ENCODE results near the gene SMARCA4.
"Not testable (repeated sequence)": the region's sequence is repeated elsewhere in the genome, so short reads cannot be mapped to it uniquely, and the experiment has no call there.

SMARCA4 gene

GRCh38 chr19:11090014-11090263 lies 129.1 kb downstream of the SMARCA4 start:
- H3K27me3 ChIP-seq (ENCODE audit: control insufficient read depth, insufficient read depth, low read length); H3K4me1 ChIP-seq (ENCODE audit: control insufficient read depth, insufficient read depth, low read length); H3K9me3 ChIP-seq (ENCODE audit: control insufficient read depth, insufficient read depth, low read length); H3K36me3 ChIP-seq (ENCODE audit: control insufficient read depth, insufficient read depth, low read length); DNase-seq (ENCODE audit: low read depth, low spot score); H3K27ac ChIP-seq (ENCODE audit: low read length): not testable (repeated sequence)
- H3K4me3 ChIP-seq (ENCODE audit: low read length): peak overlapping the region; percentile 42
- no CpG with 5 or more reads among the region's 15 CpGs for WGBS (ENCODE audit: insufficient coverage, insufficient read length)

DNA sequence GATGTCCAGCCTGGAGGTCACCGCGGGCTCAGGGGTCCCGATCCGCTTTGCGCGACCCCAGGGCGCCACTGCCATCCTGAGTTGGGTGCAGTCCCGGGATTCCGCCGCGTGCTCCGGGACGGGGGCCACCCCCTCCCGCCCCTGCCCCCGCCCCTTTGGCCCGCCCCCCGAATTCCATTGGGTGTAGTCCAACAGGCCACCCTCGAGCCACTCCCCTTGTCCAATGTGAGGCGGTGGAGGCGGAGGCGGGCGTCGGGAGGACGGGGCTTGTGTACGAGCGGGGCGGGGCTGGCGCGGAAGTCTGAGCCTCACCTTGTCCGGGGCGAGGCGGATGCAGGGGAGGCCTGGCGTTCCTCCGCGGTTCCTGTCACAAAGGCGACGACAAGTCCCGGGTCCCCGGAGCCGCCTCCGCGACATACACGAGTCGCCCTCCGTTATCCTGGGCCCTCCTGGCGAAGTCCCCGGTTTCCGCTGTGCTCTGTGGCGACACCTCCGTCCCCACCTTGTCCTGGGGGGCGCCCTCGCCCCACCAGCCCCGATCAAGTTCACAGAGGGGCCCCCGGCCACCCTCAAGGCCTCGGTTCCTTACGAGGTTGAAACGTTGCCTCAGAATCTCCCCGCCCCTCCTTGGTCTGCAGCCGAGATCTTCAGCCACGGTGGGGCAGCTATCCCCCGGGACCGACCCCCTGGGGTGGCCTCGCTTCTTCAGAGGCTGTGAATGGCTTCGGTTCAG lies 129.6 kb downstream of the SMARCA4 start:
- peak overlapping the region; percentile 96 for H3K4me3 ChIP-seq (ENCODE audit: low read length)
- peaks cover 6% of the 10 kb centered on the region for H3K36me3 ChIP-seq (ENCODE audit: control insufficient read depth, insufficient read depth, low read length)

DNA sequence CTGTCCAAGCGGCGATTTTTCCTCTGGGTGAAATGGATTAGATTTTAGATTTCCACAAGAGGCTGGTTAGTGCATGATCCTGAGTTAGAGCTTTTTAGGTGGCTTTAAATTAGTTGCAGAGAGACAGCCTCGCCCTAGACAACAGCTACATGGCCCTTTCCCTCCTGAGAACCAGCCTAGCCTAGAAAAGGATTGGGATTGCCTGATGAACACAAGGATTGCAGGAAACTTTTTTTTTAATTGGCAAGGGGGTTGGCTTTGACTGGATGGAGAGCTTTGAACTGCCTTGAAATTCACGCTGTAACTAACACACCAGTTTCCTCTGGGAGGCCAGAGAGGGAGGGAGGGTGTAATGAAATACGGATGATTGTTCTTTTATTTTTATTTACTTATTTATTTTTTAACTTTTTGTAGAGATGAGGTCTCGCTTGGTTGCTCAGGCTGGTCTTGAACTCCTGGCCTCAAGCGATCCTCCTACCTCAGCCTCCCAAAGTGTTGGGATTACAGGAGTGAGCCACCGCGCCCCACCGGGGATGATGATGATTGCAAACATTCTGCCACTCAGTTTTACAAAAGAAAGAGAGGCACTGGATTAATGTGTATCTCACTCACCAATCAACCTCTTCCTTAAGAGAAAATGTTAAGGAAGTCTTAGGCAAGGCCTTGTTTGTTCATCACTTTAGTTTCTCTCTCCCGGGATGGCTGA lies 130.3 kb downstream of the SMARCA4 start:
- peaks cover 6% of the 10 kb centered on the region for H3K36me3 ChIP-seq (ENCODE audit: control insufficient read depth, insufficient read depth, low read length)
- peak overlapping the region; percentile 96 for H3K4me3 ChIP-seq (ENCODE audit: low read length)
- H3K27me3 ChIP-seq (ENCODE audit: control insufficient read depth, insufficient read depth, low read length): no peaks in the 10 kb centered on the region
- no peaks in the 10 kb centered on the region for H3K9me3 ChIP-seq (ENCODE audit: control insufficient read depth, insufficient read depth, low read length)
- no CpG with 5 or more reads among the region's 11 CpGs for WGBS (ENCODE audit: insufficient coverage, insufficient read length)
- no peak overlapping the region for H3K27ac ChIP-seq (ENCODE audit: low read length)
- no peak for DNase-seq (ENCODE audit: low read depth, low spot score)
- no peaks in the 10 kb centered on the region; the same call in none of the 2 replicates for H3K4me1 ChIP-seq (ENCODE audit: control insufficient read depth, insufficient read depth, low read length)

More for the DNA sequence above, 129.6 kb downstream of the SMARCA4 start:
- Histone ChIP-seq H3K4me1 (ENCODE audit: control insufficient read depth, insufficient read depth, low read length) (no peaks in the 10 kb centered on the region; the same call in none of the 2 replicates), H3K9me3 (ENCODE audit: control insufficient read depth, insufficient read depth, low read length) (no peaks in the 10 kb centered on the region), H3K27ac (ENCODE audit: low read length) (no peak overlapping the region), H3K27me3 (ENCODE audit: control insufficient read depth, insufficient read depth, low read length) (no peaks in the 10 kb centered on the region)
- DNase-seq (ENCODE audit: low read depth, low spot score): peak; percentile 64
- no CpG with 5 or more reads among the region's 64 CpGs for WGBS (ENCODE audit: insufficient coverage, insufficient read length)

GRCh38 chr19:11091703-11092153 lies 130.9 kb downstream of the SMARCA4 start:
- no peaks in the 10 kb centered on the region for H3K27me3 ChIP-seq (ENCODE audit: control insufficient read depth, insufficient read depth, low read length)
- no peaks in the 10 kb centered on the region; the same call in none of the 2 replicates for H3K4me1 ChIP-seq (ENCODE audit: control insufficient read depth, insufficient read depth, low read length)
- no peak overlapping the region for H3K27ac ChIP-seq (ENCODE audit: low read length)
- no CpG with 5 or more reads among the region's 8 CpGs for WGBS (ENCODE audit: insufficient coverage, insufficient read length)
- H3K9me3 ChIP-seq (ENCODE audit: control insufficient read depth, insufficient read depth, low read length): no peaks in the 10 kb centered on the region
- H3K4me3 ChIP-seq (ENCODE audit: low read length): no peak overlapping the region
- no peak for DNase-seq (ENCODE audit: low read depth, low spot score)
- peaks cover 9% of the 10 kb centered on the region for H3K36me3 ChIP-seq (ENCODE audit: control insufficient read depth, insufficient read depth, low read length)

- no peaks in the 10 kb centered on the region for H3K9me3 ChIP-seq (ENCODE audit: control insufficient read depth, insufficient read depth, low read length)
- H3K4me1 ChIP-seq (ENCODE audit: control insufficient read depth, insufficient read depth, low read length): no peaks in the 10 kb centered on the region; the same call in none of the 2 replicates
- H3K4me3 ChIP-seq (ENCODE audit: low read length): no peak overlapping the region
- no peak for DNase-seq (ENCODE audit: low read depth, low spot score)
- no CpG with 5 or more reads among the region's 6 CpGs for WGBS (ENCODE audit: insufficient coverage, insufficient read length)
- peaks cover 10% of the 10 kb centered on the region for H3K36me3 ChIP-seq (ENCODE audit: control insufficient read depth, insufficient read depth, low read length)
- H3K27ac ChIP-seq (ENCODE audit: low read length): no peak overlapping the region
- H3K27me3 ChIP-seq (ENCODE audit: control insufficient read depth, insufficient read depth, low read length): no peaks in the 10 kb centered on the region
Measured at GRCh38 chr19:11092181-11092538, 131.3 kb downstream of the SMARCA4 start.

DNA sequence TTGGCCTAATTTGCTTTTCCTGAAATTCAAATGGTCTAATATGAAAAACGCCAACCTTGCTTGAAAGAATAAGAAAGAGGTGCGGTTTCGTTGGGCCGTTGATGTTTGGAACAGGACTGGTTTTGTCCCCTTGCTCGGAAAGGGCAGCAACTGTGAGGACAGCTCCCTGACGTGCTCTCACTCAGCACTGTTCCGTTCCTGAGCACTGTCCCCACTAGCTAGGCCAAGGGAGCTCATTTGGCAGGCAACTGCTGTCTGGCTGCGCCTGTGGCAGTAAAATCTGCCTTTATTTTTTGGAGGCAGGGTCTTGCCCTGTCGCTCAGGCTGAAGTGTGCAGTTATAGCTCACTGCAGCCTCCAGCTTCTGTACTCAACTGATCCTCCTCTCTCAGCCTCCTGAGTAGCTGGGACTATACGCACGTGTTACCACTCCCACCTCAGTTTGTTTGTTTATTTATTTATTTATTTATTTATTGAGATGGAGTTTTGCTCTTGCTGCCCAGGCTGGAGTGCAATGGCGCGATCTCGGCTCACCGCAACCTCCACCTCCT lies 132.9 kb downstream of the SMARCA4 start:
- no peak overlapping the region for H3K4me3 ChIP-seq (ENCODE audit: low read length)
- H3K9me3 ChIP-seq (ENCODE audit: control insufficient read depth, insufficient read depth, low read length): no peaks in the 10 kb centered on the region
- no peaks in the 10 kb centered on the region for H3K27me3 ChIP-seq (ENCODE audit: control insufficient read depth, insufficient read depth, low read length)
- H3K4me1 ChIP-seq (ENCODE audit: control insufficient read depth, insufficient read depth, low read length): no peaks in the 10 kb centered on the region; the same call in none of the 2 replicates
- H3K36me3 ChIP-seq (ENCODE audit: control insufficient read depth, insufficient read depth, low read length): peaks cover 12% of the 10 kb centered on the region
- no peak overlapping the region for H3K27ac ChIP-seq (ENCODE audit: low read length)
- WGBS (ENCODE audit: insufficient coverage, insufficient read length): no CpG with 5 or more reads among the region's 15 CpGs
- no peak for DNase-seq (ENCODE audit: low read depth, low spot score)

GRCh38 chr19:11094520-11094894 lies 133.7 kb downstream of the SMARCA4 start:
- Histone ChIP-seq H3K27me3 (ENCODE audit: control insufficient read depth, insufficient read depth, low read length) (no peaks in the 10 kb centered on the region), H3K27ac (ENCODE audit: low read length) (no peak overlapping the region), H3K9me3 (ENCODE audit: control insufficient read depth, insufficient read depth, low read length) (no peaks in the 10 kb centered on the region), H3K36me3 (ENCODE audit: control insufficient read depth, insufficient read depth, low read length) (peaks cover 12% of the 10 kb centered on the region), H3K4me1 (ENCODE audit: control insufficient read depth, insufficient read depth, low read length) (no peaks in the 10 kb centered on the region; the same call in none of the 2 replicates), H3K4me3 (ENCODE audit: low read length) (no peak overlapping the region)
- no peak for DNase-seq (ENCODE audit: low read depth, low spot score)
- no CpG with 5 or more reads among the region's 4 CpGs for WGBS (ENCODE audit: insufficient coverage, insufficient read length)

DNA sequence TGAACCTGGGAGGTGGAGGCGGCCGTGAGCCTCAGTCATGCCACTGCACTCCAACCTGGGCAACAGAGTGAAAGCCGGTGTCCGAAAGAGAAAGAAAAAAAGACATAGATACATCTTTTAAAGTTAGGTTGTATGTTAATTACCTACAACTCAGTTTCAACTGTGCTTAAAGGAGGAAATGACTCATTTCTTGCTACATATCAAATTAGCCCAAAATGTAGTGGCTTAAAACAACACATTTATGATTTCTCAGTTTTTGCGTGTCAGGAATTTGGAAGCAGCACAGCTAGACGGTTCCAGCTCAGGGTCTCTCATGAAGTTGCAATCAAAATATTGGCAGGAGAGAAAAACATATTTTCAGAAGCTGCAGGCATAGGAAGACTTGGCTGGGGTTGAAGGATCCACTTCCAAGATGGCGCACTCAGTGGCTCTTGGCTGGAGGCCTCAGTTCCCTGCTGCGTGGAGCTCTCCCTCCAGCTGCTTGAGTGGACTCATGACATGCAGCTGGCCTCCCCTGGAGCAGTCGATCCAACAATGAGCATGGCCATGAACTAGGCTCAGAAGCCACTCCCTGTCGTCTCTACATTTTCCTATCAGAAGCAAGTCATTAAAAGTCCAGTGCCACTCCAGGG lies 135.5 kb downstream of the SMARCA4 start:
- H3K9me3 ChIP-seq (ENCODE audit: control insufficient read depth, insufficient read depth, low read length): no peaks in the 10 kb centered on the region
- H3K27me3 ChIP-seq (ENCODE audit: control insufficient read depth, insufficient read depth, low read length): no peaks in the 10 kb centered on the region
- DNase-seq (ENCODE audit: low read depth, low spot score): no peak
- WGBS (ENCODE audit: insufficient coverage, insufficient read length): no CpG with 5 or more reads among the region's 10 CpGs
- peaks cover 21% of the 10 kb centered on the region for H3K36me3 ChIP-seq (ENCODE audit: control insufficient read depth, insufficient read depth, low read length)
- no peak overlapping the region for H3K27ac ChIP-seq (ENCODE audit: low read length)
- no peaks in the 10 kb centered on the region; the same call in none of the 2 replicates for H3K4me1 ChIP-seq (ENCODE audit: control insufficient read depth, insufficient read depth, low read length)
- no peak overlapping the region for H3K4me3 ChIP-seq (ENCODE audit: low read length)

- H3K36me3 ChIP-seq (ENCODE audit: control insufficient read depth, insufficient read depth, low read length): peaks cover 21% of the 10 kb centered on the region
- H3K4me1 ChIP-seq (ENCODE audit: control insufficient read depth, insufficient read depth, low read length); H3K9me3 ChIP-seq (ENCODE audit: control insufficient read depth, insufficient read depth, low read length); H3K27me3 ChIP-seq (ENCODE audit: control insufficient read depth, insufficient read depth, low read length); DNase-seq (ENCODE audit: low read depth, low spot score); H3K27ac ChIP-seq (ENCODE audit: low read length); H3K4me3 ChIP-seq (ENCODE audit: low read length): not testable (repeated sequence)
- no CpG with 5 or more reads among the region's 6 CpGs for WGBS (ENCODE audit: insufficient coverage, insufficient read length)
Measured at GRCh38 chr19:11097367-11097766, 136.5 kb downstream of the SMARCA4 start.

DNA sequence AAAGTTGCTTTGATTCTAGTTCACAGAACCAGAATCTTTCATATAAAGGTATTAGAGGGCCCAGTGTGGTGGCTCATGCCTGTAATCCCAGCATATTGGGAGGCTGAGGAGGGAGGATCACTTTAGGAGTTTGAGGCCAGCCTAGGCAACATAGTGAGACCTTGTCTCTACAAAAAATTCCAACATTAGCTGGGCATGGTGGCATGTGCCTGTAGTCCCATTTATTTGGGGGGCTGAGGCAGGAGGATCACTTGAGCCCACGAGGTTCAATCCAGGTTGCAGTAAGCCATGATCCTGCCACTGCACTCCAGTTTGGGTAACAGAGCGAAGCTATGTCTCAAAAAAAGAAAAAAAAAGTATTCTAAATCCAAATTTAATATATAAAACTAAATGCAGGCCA lies 137.5 kb downstream of the SMARCA4 start:
- H3K9me3 ChIP-seq (ENCODE audit: control insufficient read depth, insufficient read depth, low read length): no peaks in the 10 kb centered on the region
- peaks cover 29% of the 10 kb centered on the region for H3K36me3 ChIP-seq (ENCODE audit: control insufficient read depth, insufficient read depth, low read length)
- no peaks in the 10 kb centered on the region for H3K27me3 ChIP-seq (ENCODE audit: control insufficient read depth, insufficient read depth, low read length)
- H3K27ac ChIP-seq (ENCODE audit: low read length): no peak overlapping the region
- no peaks in the 10 kb centered on the region; the same call in 1 of the 2 replicates for H3K4me1 ChIP-seq (ENCODE audit: control insufficient read depth, insufficient read depth, low read length)
- no peak overlapping the region for H3K4me3 ChIP-seq (ENCODE audit: low read length)
- WGBS (ENCODE audit: insufficient coverage, insufficient read length): no CpG with 5 or more reads among the region's 2 CpGs
- DNase-seq (ENCODE audit: low read depth, low spot score): no peak
